HepG2 (cell line): ENCODE results near the gene SECTM1. TPM values are rescaled to one million over a fixed set of nuclear protein-coding genes. Genes with fewer than 3 reads are reported as not detected.

ENCODE experiments used
- CBX2 ChIP-seq, 2 experiments: fragments of 200-600 bp in 1 of 2; sonication (generic); formaldehyde crosslinking in 1 of 2; IDR thresholded peaks; 2 replicates each; pipeline versions ENCODE4 v1.7.0 to v1.8.1; 2018 to 2022; ENCODE audit warnings: low read depth in 2 of 2, low read length in 1 of 2, mild to moderate bottlenecking in 1 of 2, missing genetic modification reagents in 1 of 2
- CHCHD3 ChIP-seq: sonication (generic); formaldehyde crosslinking; IDR thresholded peaks from 2 replicates; pipeline ENCODE4 v1.8.0; 2022; ENCODE audit warnings: mild to moderate bottlenecking, missing genetic modification reagents, moderate library complexity
- ETV5 ChIP-seq: IDR thresholded peaks from 2 replicates; pipeline ENCODE4 v1.6.1; 2018; ENCODE audit warnings: missing biosample characterization, missing genetic modification reagents, inconsistent platforms, borderline replicate concordance
- FOXK2 ChIP-seq: fragments of 450-650 bp; IDR thresholded peaks from 2 replicates; pipeline ENCODE4 v1.6.1; 2016
- HIVEP1 ChIP-seq: sonication (generic); formaldehyde crosslinking; IDR thresholded peaks from 2 replicates; pipeline ENCODE4 v1.4.0; 2020; ENCODE audit warnings: mild to moderate bottlenecking, missing genetic modification reagents
- JUN ChIP-seq: sonication (generic); formaldehyde crosslinking; IDR thresholded peaks from 2 replicates; pipeline ENCODE4 v1.4.0; 2020; ENCODE audit warnings: mild to moderate bottlenecking, missing genetic modification reagents
- NAIF1 ChIP-seq: sonication (generic); formaldehyde crosslinking; IDR thresholded peaks from 2 replicates; pipeline ENCODE4 v1.5.0; 2020; ENCODE audit warnings: mild to moderate bottlenecking, missing genetic modification reagents, borderline replicate concordance
- NCOR1 ChIP-seq: fragments of 200-600 bp; sonication (generic); IDR thresholded peaks from 2 replicates; pipeline ENCODE4 v1.7.0; 2017; ENCODE audit warnings: antibody characterized with exemption, low read length, borderline replicate concordance
- NR2F6 ChIP-seq, 2 experiments: IDR thresholded peaks; 2 replicates each; pipeline ENCODE4 v1.6.1; 2016; ENCODE audit warnings: antibody characterized with exemption in 1 of 2, mild to moderate bottlenecking in 1 of 2
- PHF5A ChIP-seq: IDR thresholded peaks from one replicate; pipeline ENCODE4 v1.6.1; 2018; ENCODE audit warnings: low read depth, missing genetic modification reagents; ENCODE audit not compliant: unreplicated experiment
- PRDM4 ChIP-seq: sonication (generic); formaldehyde crosslinking; IDR thresholded peaks from 2 replicates; pipeline ENCODE4 v1.9.0; 2021; ENCODE audit warnings: missing genetic modification reagents, borderline replicate concordance
- RARA ChIP-seq: IDR thresholded peaks from 2 replicates; pipeline ENCODE4 v1.6.1; 2016; ENCODE audit warnings: missing genetic modification reagents, missing compliant biosample characterization
- SOX6 ChIP-seq, 2 experiments: fragments of 450-650 bp in 1 of 2; sonication (generic) in 1 of 2; formaldehyde crosslinking in 1 of 2; IDR thresholded peaks; 2 replicates each; pipeline versions ENCODE4 v1.4.0 to v1.6.1; 2017 to 2020; ENCODE audit warnings: antibody characterized with exemption in 1 of 2, mild to moderate bottlenecking in 1 of 2, missing genetic modification reagents in 1 of 2
- TBX2 ChIP-seq: sonication (generic); formaldehyde crosslinking; IDR thresholded peaks from 2 replicates; pipeline ENCODE4 v1.5.0; 2020; ENCODE audit warnings: missing genetic modification reagents, mild to moderate bottlenecking, borderline replicate concordance
- TEAD2 ChIP-seq: sonication (generic); formaldehyde crosslinking; IDR thresholded peaks from 2 replicates; pipeline ENCODE4 v1.9.0; 2021; ENCODE audit warnings: missing genetic modification reagents
- TFAP4 ChIP-seq: sonication (generic); IDR thresholded peaks from 2 replicates; pipeline ENCODE4 v1.6.1; 2016; ENCODE audit warnings: low read depth, borderline replicate concordance
- ZNF138 ChIP-seq: sonication (generic); formaldehyde crosslinking; IDR thresholded peaks from 2 replicates; pipeline ENCODE4 v1.5.0; 2020; ENCODE audit warnings: mild to moderate bottlenecking, low read depth, missing genetic modification reagents
- ZNF180 ChIP-seq: sonication (generic); formaldehyde crosslinking; IDR thresholded peaks from 2 replicates; pipeline ENCODE4 v1.4.0; 2020; ENCODE audit warnings: low read depth, missing genetic modification reagents, borderline replicate concordance
- ZNF232 ChIP-seq: sonication (generic); formaldehyde crosslinking; IDR thresholded peaks from 2 replicates; pipeline ENCODE4 v1.4.0; 2020; ENCODE audit warnings: missing genetic modification reagents, borderline replicate concordance
- ZNF451 ChIP-seq: sonication (generic); formaldehyde crosslinking; IDR thresholded peaks from 2 replicates; pipeline ENCODE4 v1.5.0; 2020; ENCODE audit warnings: mild to moderate bottlenecking, missing genetic modification reagents
- ZNF782 ChIP-seq: sonication (generic); formaldehyde crosslinking; IDR thresholded peaks from 2 replicates; pipeline ENCODE4 v1.4.0; 2020; ENCODE audit warnings: missing genetic modification reagents, mild to moderate bottlenecking, borderline replicate concordance
- polyA plus RNA-seq, 8 experiments: library from polyadenylated mRNA; depleted of rRNA in 3 of 8; stranded (reverse) in 7 of 8; unstranded in 1 of 8; fragments of >200 nt; fragmentation: Illumina TruSeq in 4 of 8; extraction: Trizol in 4 of 8; gene quantifications; 2 replicates each; pipeline versions ENCODE4 v1.2.1 to v1.2.3, GENCODE V29; 2011 to 2016; ENCODE audit warnings: low read depth in 4 of 8, missing spikeins in 1 of 8, mixed read lengths in 1 of 8; ENCODE audit not compliant: insufficient read depth in 1 of 8
- total RNA-seq, 5 experiments: library from RNA; depleted of rRNA; stranded (reverse); fragments of >200 nt; fragmentation: Illumina TruSeq; extraction: Trizol; gene quantifications; 2 replicates each; pipeline ENCODE4 v1.2.3, GENCODE V29; 2016; ENCODE audit warnings: low read depth in 1 of 5
- TF ChIP-seq, protein P1 (sequence below): sonication (generic); formaldehyde crosslinking; conservative IDR thresholded peaks from 2 replicates; pipeline ENCODE4 v1.8.0; 2022; ENCODE audit warnings: low read depth, missing genetic modification reagents
- TF ChIP-seq, protein P2 (sequence below): IDR thresholded peaks from 2 replicates; pipeline ENCODE4 v1.6.1; 2016; ENCODE audit warnings: mild to moderate bottlenecking, missing biosample characterization, missing genetic modification reagents

The SECTM1 gene
- total and polyA plus RNA-seq, 2 of the 13 experiments (the other 11 are each of a cell fraction or from before 2014, with no cell fraction given) = 3.5 to 5.3 TPM

DNA sequence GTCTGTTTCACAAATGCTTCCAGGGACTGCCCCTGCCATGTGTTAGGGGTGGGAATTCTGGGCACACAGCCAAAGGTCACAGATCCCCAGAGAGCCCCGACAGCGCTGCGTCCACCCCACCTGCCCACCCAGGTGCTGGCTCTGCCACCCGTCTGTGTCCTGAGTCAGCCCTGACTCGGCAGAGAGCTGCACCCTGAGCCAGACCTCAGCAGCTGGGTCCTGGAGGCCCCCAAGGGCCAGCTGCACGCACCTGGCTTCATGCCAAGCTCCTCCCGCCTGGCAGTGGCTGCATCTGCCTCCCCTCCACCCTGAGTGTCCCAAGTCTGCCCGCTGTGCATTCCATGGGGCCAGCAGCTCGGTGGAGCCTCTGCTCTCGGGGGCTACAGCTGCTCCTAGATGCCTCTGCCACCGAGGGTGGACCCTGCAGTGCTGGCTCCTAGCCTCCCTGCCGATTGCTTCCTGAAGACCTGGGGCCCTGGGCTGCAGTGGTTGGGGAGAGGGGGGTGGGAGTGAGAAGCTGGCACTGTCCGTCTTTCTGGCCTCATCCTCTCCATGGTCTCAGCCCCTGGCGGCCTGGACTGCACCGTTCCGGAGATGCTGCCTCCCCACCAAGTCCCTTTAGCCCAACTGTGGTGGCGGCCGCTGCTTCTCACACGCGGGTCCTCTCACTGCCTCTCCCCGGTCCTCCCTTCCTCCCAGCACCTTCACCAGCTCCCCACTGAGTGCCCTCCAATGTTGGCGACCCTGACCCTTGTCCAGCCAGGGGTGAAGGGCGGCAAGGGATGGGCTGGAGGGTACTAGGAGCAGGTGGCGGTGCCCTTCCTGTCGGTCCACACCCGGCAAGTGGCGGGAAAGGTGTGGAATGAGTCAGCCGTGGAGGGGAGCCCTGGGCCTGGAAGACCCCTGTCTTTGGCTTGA is 3.0 kb downstream of the SECTM1 start (continued):
- TF ChIP-seq PRDM4 (CRISPR knock-in tag) = no peak
- TF ChIP-seq CBX2 (IDR thresholded peaks at IDR 0.05; ENCODE audit: low read depth, low read length) = no peak
- TF ChIP-seq CBX2 (CRISPR knock-in tag; IDR thresholded peaks at IDR 0.05; ENCODE audit: low read depth) = no peak
- no peak for TF ChIP-seq SOX6 (IDR thresholded peaks at IDR 0.05)
- peak; percentile 84 for TF ChIP-seq SOX6 (CRISPR knock-in tag; IDR thresholded peaks at IDR 0.05)
- TF ChIP-seq PHF5A (CRISPR knock-in tag) = peak; percentile 58
- TF ChIP-seq RARA (CRISPR knock-in tag) = peak; percentile 77
- no peak for TF ChIP-seq JUN
- TF ChIP-seq, protein P1, sequence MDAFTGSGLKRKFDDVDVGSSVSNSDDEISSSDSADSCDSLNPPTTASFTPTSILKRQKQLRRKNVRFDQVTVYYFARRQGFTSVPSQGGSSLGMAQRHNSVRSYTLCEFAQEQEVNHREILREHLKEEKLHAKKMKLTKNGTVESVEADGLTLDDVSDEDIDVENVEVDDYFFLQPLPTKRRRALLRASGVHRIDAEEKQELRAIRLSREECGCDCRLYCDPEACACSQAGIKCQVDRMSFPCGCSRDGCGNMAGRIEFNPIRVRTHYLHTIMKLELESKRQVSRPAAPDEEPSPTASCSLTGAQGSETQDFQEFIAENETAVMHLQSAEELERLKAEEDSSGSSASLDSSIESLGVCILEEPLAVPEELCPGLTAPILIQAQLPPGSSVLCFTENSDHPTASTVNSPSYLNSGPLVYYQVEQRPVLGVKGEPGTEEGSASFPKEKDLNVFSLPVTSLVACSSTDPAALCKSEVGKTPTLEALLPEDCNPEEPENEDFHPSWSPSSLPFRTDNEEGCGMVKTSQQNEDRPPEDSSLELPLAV (CRISPR knock-in tag) = no peak
- no peak for TF ChIP-seq TEAD2 (CRISPR knock-in tag)
- no peak; the same call in 1 of the 2 replicates for TF ChIP-seq ZNF138 (CRISPR knock-in tag)
- peak; percentile 77 for TF ChIP-seq NR2F6 (IDR thresholded peaks at IDR 0.05)
- TF ChIP-seq NR2F6 (CRISPR knock-in tag; IDR thresholded peaks at IDR 0.05) = peak; percentile 87
- peak; percentile 74; the same call in 1 of the 2 replicates for TF ChIP-seq NCOR1
- TF ChIP-seq ETV5 = peak; percentile 53; the same call in 1 of the 2 replicates
- no peak for TF ChIP-seq CHCHD3 (CRISPR knock-in tag)
- no peak for TF ChIP-seq FOXK2
- peak; percentile 75 for TF ChIP-seq TBX2
- no peak; the same call in 1 of the 2 replicates for TF ChIP-seq ZNF232
- TF ChIP-seq, protein P2, sequence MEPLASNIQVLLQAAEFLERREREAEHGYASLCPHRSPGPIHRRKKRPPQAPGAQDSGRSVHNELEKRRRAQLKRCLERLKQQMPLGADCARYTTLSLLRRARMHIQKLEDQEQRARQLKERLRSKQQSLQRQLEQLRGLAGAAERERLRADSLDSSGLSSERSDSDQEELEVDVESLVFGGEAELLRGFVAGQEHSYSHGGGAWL (CRISPR knock-in tag) = no peak; the same call in 1 of the 2 replicates
- TF ChIP-seq ZNF451 (CRISPR knock-in tag) = no peak
- peak; percentile 100 for TF ChIP-seq TFAP4
- no peak; the same call in 1 of the 2 replicates for TF ChIP-seq HIVEP1 (CRISPR knock-in tag)
- TF ChIP-seq NAIF1 (CRISPR knock-in tag) = no peak
- TF ChIP-seq ZNF782 = peak; percentile 85
- TF ChIP-seq ZNF180 (CRISPR knock-in tag) = no peak
